Occipital lobe (tissue), 2 donors: ENCODE measurements around the gene H2AZ2. TPM values are rescaled to one million over a fixed set of nuclear protein-coding genes. Genes with fewer than 3 reads are reported as not detected.
"Not testable (repeated sequence)": the region's sequence is repeated elsewhere in the genome, so short reads cannot be mapped to it uniquely, and the experiment has no call there.

Experiments used
- DNase-seq: peaks from one replicate; lab custom pipeline; 2025; lab: John Stamatoyannopoulos, UW
- total RNA-seq: library from RNA; depleted of rRNA; stranded (reverse); fragments of >200 nt; gene quantifications from one replicate; pipeline ENCODE4 v1.2.3, GENCODE V29; 2014

Gene H2AZ2
- total RNA-seq, 1 donor from 2014 or later = 246 TPM

DNA sequence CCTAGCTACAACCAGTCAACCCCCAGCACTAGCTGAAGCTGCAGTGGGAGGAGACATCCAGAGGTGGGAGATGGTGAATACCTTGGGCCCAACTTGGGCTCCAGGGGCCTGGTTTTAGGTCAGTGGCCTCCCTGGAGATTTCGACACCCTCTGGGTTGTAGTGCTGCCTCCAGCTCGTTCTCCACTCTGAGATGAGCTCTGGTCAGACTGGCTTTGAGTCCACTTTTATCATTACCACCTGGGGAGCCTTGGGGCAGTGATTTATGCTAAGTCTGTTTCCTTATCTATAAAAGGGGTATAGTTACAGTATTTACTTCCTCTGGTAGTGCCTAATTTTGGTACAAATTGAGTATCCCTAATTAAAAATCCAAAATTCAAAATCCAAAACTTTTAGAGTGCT lies 28.6 kb downstream of the H2AZ2 start:
- no peak for DNase-seq

DNA sequence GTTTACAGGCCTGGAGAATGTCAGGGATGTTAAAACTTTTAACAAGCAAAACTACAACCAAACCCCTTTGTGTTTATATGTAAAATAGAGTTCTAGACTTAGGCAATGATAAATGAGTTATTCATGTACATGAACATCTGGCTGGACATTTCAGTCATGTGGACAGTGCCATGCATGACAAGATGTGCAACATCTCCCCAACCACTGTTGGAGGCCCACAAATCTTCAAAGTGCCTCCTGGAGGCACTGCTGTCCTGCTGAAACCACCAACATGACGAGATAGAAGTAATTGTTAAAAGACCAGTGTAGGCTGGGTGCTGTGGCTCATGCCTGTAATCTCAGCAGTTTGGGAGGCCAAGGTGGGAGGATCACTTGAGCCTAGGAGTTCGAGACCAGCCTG lies 33.0 kb downstream of the H2AZ2 start:
- DNase-seq = no peak

DNA sequence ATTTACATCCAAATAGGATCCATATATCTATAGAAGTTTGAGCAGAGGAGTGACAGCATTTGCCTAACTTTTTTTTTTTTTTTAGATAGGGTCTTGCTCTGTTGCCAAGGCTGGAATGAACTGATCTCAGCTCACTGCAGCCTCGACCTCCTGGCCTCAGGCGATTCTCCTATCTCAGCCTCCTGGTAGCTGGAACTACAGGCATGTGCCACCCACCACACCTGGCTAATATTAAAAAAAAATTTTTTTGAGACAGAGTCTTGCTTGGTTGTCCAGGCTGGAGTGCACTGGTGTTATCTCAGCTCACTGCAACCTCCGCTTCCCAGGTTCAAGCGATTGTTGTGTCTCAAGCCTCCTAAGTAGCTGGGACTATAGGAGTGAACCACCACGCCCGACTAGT lies 36.3 kb downstream of the H2AZ2 start:
- no peak for DNase-seq

DNA sequence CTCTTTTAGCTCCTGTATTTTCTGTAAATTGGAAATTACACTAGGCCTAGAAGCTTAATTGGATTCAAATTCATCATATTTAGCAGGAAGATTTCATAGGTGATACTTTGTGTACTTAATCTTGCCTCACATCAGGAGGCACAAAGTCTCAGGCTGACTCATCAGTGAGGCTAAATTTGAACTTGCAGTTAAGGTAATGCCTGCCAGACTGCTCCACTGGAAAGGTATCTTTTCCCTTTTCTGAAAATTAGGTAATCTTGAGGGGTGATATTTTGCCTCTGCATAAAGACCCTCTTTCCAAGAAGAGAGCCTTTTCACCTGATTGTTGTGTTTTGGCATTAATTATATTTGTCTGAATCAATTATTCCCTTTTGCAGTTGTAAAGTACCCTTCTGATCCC lies 36.8 kb downstream of the H2AZ2 start:
- no peak for DNase-seq

DNA sequence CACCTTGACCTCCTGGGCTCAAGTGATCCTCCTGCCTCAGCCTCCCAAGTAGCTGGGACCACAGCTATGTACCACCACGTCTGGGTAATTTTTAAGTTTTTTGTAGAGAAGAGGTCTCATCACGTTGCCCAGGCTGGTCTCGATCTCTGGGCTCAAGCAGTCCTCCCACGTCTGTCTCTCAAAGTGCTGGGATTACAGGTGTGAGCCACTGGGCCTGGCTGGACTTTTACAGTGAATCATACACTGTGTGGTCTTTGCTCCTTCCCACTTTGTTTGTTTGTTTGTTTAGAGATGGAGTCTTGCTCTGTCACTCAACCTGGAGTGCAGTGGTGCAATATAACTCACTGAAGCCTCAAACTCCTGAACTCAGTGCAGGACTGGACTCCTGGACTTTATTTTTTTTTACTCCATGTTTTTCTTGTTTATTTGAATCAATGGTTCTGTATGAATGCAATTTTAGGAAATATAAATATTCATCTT lies 38.9 kb downstream of the H2AZ2 start:
- no peak for DNase-seq

DNA sequence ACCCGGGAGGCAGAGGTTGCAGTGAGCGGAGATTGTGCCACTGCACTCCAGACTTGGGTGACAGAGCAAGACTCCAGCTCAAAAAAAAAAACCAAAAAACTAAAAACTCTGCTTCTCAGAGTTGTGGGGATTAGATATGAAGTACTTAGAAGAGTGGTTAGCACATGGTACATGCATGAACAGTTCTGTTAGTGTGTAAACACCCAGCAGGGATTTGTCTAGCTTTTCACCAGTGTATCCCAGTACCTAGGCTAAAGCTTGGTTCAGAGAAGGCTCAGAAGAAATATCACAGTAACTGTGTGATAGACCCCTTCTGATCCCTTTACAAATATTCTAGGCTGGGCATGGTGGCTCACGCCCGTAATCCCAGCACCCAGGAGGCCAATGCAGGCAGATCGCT lies 41.9 kb downstream of the H2AZ2 start:
- no peak for DNase-seq

DNA sequence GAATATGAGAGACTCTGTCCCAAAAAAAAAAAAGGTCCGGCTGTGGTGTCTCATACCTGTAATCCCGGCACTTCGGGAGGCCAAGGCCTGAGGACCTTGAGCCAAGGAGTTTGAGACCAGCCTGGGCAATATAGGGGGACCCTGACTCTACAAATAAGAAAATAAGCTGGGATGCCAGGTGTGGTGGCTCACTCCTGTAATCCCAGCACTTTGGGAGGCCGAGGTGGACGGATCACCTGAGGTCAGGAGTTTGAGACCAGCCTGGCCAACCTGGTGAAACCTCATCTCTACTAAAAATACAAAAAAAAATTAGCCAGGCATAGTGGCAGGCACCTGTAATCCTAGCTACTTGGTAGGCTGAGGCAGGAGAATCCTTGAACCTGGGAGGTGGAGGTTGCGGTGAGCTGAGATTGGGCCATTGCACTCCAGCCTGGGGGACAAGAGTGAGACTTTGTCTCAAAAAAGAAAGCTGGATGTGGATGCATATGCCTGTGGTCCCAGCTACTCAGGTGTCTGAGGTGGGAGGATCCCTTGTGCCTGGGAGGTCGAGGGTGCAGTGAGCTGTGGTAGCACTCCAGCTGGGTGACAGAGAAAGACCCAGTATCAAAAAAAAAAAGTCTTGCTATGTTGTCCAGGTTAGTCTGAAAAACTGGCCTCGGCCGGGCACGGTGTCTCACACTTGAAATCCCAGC lies 43.9 kb downstream of the H2AZ2 start:
- not testable (repeated sequence) for DNase-seq

DNA sequence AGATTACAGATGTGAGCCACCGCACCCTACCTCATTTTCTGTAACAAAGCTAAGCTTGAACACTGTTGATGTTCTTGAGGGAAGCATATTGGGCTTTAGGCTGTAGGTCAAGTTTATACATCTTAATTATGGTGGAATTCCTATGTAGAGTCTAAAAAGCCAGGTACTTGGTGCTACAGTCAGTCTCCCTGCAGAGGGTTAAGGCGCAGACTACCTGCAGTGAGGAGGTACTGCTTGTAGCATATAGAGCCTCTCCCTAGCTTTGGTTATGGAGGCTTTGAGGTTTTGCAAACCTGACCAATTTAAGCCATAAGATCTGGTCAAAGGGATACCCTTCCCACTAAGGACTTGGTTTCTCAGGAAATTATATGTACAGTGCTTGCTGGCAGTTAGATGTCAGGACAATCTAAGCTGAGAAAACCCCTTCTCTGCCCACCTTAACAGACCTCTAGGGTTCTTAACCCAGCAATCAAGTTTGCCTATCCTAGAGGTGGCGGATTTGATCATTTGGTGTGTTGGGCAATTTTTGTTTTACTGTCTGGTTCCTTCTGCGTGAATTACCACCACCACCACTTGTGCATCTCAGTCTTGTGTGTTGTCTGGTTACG lies 45.4 kb downstream of the H2AZ2 start:
- DNase-seq = no peak

DNA sequence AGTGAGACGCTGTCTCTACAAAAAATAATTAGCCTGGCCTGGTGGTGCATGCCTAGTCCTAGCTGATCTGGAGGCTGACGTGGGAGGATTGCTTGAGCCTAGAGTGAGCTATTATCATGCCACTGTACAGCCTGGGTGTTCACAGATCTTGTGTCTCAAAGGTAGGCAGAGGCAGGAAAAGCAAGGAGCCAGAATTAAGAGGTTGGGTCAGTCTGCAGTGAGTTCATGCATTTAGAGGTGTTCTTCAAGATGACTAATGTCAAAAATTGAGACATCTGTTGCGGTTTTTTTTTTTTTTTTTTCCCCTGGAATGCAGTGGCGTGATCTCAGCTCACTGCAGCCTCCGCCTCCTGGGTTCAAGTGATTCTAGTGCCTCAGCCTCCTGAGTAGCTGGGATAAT lies 46.0 kb downstream of the H2AZ2 start:
- no peak for DNase-seq

DNA sequence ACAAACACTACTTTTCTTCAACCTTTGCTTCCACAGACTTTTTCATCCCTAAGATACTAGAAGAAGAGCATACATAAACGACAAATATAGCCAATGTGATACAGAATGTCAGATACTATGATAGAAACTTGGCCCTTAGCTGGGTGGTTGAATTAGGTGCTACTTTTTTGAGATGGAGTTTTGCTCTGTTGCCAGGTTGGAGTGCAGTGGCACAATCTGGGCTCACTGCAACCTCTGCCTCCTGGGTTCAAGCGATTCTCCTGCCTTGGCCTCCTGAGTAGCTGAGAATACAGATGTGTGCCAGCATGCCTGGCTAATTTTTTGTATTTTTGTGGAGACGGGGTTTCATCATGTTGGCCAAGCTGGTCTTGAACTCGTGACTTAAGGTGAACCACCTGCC lies 47.9 kb downstream of the H2AZ2 start:
- DNase-seq = no peak

DNA sequence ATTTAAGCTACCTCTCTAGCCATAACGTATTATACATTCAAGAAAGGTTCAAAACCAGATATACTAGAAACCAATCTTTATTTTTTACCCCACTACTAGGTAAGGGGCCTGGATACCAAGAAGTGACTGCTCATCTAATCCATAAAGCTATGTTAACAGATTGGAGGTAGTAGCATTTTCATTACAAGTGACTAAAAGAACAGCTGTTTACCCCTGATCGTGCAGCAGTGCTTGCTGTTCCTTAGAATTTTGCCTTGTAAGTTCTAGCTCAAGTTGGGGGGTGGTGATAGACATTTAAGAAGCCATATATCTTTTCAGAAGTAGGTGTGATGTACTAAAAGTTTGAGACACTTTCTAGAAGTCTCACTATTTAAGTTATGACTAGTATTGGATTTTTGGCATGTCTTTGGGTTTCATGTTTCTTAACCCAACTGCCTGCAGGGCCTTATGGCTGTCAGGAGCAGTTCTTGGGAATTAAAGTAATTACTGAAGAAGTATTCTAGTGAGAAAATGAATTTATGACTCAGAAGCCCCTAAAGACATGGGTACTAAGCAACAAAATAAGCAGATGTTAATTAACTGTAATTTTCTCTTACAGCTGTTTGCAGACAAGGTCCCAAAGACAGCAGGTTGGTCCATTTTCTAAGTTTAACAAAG lies 49.1 kb downstream of the H2AZ2 start:
- DNase-seq = no peak

DNA sequence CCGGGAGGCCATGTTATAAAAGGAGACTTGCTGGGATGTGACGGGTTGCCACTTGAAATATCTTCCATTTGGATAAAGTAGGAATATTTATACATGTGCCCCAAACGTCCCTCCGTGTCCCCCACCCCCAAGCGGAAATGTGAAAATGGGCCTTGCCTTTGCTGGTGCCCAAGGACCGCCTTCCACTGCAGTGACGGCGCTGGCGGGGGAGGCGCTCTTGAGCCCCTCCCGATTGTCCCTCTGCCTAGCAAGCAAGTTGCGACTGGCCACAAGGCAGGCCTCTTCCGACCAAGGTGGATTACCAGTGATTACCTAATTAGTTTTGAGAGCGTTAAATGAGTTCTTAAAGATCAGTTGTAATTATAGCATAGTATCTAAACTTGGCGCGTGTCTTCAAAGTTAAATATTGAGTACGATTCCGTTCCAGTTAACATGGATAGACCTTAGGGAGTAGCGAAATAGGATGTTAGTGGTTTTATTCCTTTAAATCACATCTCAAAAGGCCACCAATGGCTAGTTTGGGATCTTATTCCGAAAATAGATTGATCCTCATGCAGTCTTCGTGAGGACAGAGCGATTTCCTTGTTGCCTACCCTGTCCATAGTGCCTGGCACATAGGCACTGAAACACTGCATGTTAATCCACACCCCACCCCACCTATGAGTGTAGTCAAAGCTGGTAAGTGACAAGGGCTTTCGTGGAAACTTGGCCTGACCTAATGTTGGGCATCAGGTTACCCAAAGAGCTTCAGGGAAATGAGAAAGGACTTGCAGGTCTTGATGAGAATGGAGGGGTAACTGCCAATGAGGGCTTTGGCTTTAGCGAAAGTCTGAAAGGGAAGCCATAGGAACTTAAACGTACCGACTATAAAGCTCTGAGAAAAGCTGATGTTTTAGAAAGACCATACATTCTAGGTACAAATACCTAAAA lies 50.3 kb downstream of the H2AZ2 start:
- peak; percentile 88 for DNase-seq

DNA sequence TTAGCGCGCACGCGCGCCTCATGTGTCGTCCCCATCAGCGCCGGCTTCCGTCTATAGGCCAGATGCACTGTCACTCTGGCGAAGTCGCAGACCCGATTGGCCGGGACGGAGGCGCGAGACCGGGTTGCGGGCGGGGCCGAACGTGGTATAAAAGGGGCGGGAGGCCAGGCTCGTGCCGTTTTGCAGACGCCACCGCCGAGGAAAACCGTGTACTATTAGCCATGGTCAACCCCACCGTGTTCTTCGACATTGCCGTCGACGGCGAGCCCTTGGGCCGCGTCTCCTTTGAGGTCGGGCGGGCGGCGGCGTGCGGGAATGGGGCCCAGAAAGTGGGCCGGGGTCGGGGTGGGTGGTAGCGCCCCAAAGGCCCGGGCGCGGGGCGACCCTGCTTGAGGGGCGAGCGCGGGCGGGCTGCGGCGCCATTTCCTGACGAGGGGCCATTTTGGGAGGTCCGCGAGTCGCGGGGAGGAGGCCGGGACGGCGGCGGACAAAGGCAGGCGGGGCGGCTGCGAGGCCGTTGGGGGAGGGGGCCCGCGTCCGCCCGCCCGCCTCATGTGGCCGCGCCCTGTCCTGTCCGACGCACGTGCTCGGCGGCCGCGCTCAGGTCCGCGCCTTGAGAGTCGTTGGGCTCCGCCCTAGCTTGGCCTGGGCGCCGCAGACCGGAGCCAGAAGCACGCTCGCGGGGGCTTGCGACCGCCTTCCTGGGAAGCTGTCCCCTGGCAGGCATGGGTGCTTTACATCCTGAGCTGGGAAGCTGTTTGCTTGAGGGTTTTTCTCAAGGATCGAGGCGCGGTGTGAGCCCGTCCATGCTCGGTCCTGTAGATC lies 51.2 kb downstream of the H2AZ2 start, which contains the start of gene PPIA:
Gene PPIA (plus strand): TSS at position 178 of the 825 bp plus-strand sequence. CDS start 44 bp downstream, at position 222.
- DNase-seq = peak; percentile 93

DNA sequence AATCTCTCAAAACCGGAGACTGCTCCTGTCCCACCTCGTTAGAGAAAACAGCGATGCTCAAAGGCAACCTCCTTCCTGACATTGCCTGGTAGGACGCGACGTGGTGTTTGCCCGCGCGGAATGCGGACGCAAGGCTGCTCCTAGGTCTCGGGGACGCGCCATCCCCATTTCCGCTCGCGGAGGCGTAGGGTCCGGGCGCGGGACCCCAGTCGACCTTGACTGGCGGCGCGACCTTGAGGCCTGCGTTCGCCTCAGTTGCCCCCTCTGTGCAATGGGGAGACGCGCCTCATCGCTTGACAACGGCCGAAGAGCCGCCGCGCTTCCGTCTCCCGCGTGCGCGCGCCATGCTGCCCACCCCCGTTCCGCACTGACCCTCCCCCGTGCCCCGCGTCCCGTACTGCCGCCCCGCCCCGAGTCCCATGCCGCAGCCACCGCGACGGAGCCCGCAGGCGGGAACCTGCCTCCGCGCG lies 51.8 kb downstream of the H2AZ2 start:
- no peak for DNase-seq

DNA sequence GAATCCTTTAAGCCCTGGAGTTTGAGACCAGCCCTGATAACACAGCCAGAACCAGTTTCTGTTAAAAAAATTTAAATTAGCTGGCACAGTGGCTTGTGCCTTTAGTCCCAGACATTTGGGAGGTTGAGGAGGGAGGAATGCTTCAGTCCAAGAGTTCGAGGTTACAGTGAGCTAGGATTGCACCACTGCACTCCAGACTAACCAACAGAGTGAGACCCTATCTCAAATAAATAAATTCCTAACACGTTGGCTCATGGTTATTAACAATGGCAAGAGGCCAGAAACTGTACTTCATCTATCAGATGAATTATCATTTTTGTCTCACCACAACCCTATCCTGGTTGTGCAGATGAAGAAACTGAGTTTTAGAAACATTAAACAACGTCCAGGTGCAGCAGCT lies 53.6 kb downstream of the H2AZ2 start:
- DNase-seq = no peak

DNA sequence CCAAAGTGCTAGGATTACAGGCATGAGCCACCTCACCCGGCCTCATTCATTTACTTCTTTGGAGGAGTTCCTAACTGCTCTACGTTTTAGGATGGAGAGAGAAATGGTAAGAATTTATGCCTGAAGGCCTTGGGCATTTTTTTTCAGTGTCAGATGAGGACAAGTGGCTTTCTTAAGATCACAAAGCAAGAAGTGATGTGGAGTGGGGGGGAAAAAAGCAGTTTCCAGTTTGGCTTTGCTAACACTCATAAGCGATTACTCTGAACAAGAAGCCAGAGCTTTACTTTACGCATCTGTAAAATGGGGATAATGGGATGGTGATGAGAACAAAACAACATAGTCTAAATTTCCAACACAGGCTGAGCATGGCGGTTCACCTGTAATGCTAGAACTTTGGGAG lies 54.0 kb downstream of the H2AZ2 start:
- no peak for DNase-seq

DNA sequence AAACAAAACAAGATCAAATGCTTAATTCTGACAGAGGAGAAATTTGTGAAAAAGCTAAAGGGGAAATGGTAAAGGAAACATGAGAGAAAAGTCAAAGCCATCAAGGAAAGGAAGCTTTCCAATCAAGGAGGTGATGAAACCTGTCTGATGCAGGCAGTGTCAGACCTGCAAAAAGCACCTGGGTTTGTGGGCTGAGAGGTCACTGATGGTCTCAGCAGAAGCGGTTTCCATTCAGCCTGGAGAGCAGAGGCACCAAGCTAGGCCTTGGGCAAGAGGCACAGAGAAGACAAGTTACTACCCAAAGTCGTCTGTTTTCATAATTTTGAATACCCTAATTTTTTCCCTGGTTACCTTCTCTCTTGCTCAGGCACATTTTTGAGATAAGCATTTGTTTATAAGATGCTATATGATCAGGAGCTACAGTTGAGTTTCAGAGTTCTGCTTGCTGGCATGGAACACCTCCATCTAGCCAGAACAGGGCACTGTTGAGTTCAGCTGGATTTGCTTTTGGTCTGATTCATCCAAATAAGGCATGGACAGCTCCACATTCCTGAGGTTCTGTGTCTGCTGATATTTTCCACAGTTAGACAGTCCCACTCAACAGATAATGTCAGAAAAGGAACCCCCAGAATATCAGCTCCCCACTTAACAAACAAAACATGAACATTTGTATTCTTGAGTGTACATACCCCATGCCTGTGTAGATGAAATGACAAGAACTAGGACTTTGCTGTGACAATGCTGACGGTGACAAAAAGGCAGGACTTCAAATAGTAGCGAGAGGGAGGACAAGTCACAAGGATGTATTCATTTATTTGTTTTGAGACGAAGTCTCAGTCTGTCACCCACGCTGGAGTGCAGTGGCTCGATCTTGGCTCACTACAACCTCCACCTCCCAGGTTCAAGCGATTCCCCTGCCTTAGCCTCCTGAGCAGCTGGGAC lies 56.3 kb downstream of the H2AZ2 start:
- DNase-seq = no peak

DNA sequence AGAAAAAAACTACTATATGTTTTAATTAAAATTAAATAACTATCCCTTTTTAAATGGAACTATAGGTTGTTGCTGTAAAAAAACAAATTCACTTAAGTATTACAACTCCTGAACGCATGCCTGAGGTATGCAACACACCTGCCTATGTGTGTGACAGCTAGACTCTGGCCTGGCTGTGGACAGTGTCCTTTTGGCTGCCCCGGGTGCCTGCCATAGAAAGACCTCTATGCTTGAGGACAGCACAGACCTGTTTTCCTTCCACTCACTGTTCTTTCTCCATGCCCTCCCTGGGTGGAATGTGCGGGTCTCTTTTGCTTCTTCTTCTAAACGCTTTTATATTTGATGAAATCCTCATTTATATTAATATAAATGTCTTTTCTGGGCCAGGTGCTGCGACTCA lies 57.9 kb downstream of the H2AZ2 start:
- no peak for DNase-seq

DNA sequence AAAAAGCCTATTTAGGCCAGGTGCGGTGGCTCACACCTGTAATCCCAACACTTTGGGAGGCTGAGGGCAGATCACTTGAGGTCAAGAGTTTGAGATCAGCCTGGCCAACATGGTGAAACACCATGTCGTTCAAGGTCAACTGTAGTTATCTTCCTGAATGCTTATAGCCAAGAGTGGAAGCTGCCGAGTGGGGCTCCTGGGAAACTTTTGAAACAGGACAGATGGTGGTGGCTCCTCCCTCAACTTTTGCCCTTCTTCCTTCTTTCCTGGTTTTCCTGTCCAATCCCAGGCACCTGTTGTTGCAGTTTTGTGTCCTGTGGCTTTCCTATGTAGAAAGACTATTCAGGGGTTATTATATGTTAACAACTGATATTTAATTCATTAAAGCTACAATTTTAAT lies 60.1 kb downstream of the H2AZ2 start:
- DNase-seq = no peak
